Stimulated activated CD8-positive, alpha-beta memory T cell treated with anti-CD3 and anti-CD28 coated beads, Interleukin-15, amount 100 ng/mL, for 4 hours (primary cell): ENCODE data around the gene ASXL1.
"Not testable (repeated sequence)": the region's sequence is repeated elsewhere in the genome, so short reads cannot be mapped to it uniquely, and the experiment has no call there.

Experiments
- DNase-seq, 2 donors: peaks; one replicate each; pipeline ENCODE4 v3.0.0-alpha.2; 2020; ENCODE audit warnings: low read depth in 2 of 2

The ASXL1 gene

DNA sequence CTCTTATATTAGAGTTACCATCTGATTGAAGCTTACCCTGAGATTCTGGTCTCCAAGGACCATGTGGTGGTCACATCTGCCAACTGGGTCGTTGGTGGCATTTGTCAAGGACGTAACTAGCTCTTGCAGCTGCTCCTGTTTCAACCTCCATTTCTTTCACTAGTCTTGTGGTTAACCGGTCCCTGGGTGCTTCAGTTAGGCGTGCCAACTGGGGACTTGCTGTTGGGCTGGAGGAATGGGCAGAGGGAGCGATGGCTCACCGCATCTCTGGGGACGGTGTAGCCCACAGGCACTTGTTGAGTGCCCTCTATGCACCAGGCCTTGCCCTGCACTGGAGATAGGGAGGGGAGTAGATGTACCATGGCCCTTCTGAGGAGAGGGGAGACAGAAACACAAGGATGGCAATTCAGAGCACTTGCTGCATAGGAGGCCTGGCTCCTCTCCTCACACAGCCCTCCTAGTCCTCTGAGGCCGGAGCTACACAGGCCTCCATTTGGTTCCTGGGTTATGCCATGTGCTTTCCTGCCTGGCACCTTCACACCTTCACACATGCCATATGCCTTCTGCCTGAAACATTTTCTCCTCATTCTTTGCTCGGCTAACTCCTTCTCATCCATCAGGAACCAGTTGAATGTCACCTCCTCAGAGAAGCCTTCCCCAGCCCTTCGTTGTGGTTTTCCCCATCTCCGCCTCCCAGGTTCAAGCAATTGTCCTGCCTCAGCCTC lies 20.0 kb upstream of the ASXL1 start:
- DNase-seq: no peak

DNA sequence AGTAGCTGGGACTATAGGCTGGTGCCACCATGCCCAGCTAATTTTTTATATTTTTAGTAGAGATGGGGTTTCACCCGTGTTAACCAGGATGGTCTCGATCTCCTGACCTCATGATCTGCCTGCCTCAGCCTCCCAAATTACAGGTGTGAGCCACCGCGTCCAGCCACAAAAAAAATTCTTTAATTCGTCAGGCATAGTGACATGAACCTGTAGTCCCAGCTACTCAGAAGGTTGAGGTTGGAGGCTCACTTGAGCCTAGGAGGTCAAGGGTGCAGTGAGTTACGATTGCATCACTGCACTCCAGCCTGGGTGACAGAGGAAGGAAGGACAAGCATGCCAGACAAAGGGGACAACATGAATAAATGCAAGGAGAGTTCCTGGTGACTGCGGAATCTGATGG lies 19.5 kb upstream of the ASXL1 start:
- no peak for DNase-seq

DNA sequence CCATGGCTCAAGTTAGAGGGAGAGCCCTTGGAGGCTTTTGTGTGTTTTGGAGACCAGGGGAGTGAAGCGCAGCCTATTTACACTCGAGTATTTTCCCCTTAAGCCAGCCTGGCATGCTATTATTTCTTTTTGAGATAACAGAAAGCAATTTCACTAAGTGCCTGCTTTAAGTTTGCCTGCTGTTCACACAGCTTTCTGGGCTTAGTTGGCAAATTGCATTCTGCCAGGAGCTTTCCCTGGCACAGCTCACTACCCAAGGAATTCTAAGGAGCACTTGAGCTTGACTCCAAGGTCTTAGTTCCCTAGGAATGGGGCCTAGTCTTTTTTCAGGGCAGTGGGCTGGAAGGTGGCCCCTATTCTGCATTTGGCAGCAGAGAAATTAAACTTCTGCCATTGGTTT lies 19.0 kb upstream of the ASXL1 start:
- DNase-seq: no peak

DNA sequence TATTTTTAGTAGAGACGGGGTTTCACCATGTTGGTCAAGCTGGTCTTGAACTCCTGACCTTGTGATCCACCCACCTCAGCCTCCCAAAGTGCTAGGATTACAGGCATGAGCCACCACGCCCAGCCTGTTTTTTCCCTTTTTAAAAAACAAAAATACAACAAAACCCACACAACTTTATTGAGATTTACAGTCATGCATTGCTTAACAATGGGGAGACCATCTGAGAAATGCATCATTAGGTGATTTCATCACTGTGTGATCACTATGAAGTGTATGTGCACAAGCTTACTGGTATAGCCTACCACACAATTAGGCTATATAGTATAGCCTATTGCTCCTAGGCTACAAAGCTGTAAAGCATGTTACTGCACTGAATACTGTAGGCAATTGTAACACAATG lies 17.1 kb upstream of the ASXL1 start:
- DNase-seq: not testable (repeated sequence)

DNA sequence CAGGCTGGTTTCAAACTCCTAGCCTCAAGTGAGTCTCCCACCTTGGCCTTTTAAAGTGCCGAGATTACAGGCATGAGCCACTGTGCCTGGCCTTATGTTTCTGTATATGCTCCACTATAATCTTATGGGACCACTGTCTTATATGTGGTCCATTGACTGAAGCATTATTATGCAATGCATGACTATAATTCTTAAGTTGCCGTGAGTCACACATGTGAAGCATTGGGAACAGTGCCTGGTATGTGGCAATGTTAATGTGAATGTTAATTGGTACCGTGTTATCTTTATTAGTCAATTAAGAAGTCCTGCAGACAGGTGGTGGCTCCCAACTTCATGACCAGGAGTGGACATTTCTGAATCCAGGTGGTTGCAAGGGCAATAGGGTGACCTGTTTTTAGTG lies 14.7 kb upstream of the ASXL1 start:
- DNase-seq: no peak

DNA sequence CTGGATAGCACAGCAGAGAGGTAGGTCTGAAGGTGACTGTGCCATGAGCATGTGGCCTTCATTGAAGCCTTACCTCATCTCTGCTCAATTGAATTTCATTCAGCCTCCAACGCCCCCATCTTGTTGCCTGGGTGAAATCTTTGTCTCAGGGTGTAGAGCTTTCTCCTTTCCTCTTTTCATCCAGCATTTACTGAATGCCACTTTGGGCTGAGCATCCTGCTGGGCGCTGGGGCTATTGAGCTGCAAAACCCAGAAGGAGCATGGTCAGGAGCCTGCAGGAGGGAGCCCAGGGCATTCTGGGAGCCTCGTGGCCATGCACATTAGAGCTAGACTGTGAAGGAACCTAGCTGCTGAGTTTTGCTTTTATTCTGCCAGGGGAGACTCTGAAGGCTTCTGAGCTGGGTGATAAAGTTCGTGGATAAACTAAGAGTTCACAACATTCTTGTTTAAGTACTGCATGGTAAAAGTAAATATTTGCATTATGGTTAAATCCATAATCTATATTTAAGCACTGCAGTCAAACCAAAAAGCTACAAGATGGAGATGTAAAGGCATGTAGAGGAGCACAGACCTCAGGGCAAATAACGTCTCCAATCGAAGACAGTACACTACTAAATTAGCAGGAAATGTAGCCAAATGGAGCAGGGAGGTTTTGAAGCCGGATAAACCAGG lies 13.2 kb upstream of the ASXL1 start:
- DNase-seq: no peak

DNA sequence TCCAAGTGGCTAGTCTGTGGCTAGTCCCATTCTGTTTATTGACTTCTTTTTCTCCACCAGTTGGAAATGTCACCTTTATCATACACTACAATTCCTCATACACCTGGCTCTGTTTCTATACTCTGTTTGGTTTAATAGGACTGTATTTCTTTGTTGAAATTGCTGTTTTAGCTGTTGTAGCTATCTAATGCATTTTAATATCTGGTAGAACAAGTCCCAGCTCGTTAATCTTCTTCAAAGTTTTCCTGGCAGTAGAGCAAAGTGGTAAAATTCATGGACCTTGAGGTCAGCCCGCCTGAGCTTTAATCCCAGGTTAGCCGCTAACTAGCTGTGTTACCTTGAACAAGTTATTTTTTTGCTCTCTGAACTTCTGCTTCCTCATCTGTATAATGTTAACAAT lies 9.9 kb upstream of the ASXL1 start:
- no peak for DNase-seq

DNA sequence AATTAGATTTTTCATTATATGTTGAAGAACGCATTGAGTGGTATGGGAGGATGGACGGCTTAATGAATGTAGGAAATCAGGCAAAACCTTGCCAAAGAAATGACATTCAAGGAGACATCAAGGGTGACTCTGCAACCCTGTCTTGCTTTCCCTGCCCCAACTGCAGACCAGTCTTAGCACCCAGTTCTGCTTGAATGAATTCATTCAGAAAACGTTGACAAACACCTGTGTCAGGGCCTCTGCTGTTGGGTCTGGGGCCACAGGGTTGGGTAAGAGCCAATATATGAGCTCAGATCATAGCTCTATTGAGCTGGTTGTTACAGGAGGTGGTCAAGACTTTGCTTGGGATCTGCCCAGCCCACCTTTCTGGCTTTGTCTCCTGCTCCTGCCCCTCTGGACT lies 7.7 kb upstream of the ASXL1 start:
- no peak for DNase-seq

DNA sequence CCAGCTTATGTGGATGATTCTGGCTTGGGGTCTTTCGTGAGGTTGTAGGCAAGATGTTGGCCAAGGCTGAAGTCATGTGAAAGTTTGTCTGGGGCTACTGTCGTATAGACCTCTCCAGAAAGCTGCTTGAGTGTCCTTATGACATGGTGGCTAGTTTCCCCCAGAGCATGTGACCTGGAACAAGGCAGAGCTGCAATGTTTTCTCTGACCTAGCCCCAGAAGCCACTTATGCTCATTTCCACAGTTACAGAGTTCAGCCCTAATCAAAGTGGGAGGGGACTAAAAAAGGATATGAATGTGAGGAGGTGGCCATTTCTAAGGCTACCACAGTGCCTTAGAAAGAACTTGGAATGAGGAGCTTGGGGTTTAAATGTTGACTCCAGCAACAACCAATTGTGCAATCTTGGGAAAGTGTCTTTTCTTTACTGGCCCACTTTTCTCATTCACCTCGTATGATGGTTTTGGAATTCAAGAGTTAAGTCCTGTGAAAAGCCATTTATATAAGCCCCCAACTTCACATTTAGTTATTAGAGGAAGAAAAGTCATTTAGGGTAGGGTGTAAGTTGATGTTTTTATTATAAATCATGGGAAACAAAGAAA lies 5.9 kb upstream of the ASXL1 start:
- DNase-seq: no peak

DNA sequence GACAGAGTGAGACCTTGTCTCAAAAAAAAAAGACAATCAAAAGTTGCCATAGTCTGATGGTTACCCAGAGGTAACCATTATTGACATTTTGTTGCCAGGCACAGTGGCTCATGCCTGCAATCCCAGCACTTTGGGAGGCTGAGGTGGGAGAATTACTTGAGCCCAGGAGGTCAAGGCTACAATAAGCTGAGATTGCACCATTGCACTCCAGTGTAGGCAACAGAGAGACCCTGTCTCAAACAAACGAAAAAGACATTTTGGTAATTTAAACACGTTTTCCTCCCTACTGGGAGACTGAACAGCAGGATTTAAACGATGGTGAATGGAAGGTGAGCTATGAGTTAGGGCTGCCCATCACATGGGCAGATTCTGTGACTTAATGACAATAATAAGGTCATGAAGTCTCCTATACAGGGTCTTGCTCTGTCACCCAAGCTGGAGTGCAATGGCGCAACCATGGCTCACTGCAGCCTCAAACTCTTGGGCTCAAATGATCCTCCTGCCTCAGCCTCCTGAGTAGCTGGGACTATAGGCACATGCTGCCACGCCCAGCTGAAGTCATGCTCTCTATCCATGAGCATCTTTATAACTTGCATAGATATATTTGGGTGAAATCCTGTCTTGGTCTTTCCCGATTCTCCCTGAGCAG lies 4.2 kb upstream of the ASXL1 start:
- no peak for DNase-seq

DNA sequence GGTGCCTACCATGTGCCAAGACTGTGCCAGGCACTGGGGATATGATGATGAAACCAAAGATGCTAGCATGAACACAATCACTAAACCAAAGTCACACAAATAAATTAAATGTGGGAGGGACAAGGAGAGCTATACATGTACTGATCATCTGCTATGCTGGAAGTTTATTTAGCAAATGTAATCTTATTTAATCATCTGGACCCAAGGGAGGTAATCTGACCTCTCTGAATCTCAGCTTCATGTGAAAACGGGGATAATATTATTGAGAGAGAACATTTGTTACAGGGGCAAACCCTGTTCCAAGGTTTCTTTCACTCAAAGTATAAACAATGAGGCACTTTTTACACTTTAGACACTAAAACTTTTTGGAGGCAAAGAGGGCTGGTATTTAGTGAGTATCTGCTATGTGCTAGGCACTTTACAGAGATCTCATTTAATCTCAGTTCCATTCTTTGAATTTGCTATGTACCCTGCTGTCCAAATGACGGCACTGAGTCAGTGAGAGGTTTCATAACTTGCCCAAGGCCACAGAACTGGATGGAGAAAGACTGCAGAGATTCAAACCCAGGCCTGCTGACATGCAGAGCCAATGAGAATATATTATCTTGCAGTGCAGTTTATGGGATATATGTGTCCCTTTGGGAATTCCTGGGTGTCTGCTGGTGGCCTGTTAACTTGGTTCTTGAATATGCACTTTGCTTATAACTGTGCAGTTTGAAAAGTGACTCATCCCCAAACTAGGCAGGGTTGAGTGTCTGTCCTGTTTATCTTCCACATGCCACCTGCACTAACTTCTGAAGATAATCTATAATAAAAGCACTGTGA lies 3.3 kb upstream of the ASXL1 start:
- no peak for DNase-seq

DNA sequence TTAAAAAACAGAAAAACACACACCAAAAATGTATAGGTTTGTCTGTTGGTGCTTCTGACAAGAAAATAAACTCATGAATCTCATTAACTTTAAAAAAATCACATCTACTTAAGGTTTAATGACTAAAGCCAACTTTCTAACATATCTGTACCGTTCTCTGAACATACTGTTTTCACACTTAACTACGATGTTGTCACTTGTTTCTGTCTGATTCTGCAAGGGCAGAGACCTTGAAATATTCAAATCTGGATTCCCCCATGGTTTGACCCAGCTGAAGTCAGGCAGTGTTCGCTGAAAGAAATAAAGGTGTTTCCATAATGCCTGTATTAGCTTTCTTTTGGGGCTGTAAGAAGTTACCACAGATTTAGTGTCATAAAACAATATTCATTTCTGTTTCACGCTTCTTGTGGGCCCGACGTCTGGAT lies 2.7 kb upstream of the ASXL1 start:
- no peak for DNase-seq

DNA sequence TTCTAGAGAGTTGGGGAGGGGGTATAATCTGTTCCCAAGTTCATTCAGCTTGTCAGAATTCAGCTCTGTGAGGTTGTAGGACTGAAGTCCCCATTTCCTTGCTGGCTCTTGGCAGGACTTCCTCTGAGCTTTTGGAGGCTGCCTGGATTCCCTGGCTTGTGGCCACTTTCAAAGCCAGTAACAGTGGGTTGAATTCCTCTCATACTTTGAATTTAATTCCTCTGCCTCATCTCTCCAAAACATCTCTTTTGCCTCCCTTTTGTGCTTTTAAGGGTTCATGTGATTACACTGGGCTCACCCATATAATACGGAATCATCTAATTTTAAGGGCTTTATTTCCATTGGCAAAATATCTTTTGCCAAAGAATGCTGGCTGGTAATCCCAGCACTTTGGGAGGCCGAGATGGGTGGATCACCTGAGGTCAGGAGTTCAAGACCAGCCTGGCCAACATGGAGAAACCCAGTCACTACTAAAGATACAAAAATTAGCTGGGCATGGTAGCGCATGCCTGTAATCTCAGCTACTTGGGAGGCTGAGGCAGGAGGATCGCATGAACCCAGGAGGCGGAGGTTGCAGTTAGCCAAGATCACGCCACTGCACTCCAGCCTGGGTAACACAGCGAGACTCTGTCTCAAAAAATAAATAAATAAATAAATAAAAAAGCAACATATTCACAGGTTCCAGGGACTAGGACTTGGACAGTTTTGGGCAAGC lies 2.1 kb upstream of the ASXL1 start:
- DNase-seq: not testable (repeated sequence)

DNA sequence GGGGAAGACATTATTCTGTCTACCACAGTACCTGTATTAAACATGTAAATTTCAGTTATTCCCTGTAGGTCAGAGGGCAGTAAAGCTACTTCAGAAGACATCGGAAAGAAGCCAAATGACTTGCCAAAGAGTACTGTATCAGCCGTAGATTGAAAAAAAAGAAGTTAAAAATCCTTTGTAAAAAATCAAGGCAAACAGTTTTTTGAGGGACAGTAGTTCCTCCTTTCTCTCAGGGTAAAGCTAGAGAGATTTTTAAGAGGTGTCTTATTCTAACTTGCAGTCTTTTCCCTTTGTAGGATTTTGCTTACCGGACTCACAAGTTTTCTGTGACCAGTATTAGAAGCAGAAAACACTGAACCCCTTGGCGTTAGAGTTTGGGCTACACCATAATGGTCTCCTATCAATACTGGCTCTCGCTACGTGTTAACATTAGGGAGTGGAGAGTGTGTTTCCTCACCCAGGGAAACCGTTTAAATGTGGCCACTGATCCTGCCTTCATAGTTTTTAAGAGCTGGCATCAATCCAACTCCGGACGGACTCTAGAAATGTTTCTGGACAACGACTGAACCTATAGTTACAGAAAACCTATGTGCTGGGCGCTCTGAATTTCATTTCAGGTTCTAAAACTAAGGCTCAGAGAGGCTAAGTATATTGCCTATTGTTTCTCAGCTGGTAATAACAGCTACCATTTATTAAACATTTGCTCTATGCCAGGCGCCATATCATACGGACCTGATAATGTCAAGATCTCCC lies 1.3 kb upstream of the ASXL1 start:
- DNase-seq: no peak

DNA sequence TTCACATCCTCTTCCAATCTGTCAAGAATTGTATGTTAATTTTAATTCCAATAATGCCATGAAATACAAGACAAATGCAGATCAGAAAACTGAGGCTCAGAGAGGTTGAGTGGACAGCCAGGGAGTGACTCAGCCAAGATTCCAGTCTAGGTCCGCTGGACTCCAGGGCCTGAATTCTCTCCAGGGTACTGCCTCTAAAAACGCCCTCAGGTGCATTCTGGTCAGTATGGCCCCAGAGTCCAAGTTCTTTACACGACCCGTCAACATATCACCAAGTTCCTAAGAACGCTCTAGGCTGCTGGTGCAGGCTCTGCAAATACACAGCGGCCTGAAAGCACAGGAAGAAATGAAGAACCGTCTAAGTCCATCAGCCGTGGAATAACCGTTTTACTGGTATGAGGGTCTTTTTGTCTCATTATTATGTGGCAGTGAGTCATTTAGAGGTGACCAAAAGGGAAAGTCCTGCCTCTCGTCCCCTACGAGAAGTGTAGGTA lies 709 bp upstream of the ASXL1 start:
- DNase-seq: no peak

DNA sequence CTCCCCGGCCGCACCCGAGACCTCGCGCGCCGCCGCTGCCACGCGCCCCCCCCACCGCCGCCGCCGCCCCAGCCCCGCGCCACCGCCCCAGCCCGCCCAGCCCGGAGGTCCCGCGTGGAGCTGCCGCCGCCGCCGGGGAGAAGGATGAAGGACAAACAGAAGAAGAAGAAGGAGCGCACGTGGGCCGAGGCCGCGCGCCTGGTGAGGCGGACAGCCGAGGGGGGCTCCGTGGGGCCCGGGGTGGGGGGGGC lies 426 bp downstream of the ASXL1 start:
- no peak for DNase-seq

DNA sequence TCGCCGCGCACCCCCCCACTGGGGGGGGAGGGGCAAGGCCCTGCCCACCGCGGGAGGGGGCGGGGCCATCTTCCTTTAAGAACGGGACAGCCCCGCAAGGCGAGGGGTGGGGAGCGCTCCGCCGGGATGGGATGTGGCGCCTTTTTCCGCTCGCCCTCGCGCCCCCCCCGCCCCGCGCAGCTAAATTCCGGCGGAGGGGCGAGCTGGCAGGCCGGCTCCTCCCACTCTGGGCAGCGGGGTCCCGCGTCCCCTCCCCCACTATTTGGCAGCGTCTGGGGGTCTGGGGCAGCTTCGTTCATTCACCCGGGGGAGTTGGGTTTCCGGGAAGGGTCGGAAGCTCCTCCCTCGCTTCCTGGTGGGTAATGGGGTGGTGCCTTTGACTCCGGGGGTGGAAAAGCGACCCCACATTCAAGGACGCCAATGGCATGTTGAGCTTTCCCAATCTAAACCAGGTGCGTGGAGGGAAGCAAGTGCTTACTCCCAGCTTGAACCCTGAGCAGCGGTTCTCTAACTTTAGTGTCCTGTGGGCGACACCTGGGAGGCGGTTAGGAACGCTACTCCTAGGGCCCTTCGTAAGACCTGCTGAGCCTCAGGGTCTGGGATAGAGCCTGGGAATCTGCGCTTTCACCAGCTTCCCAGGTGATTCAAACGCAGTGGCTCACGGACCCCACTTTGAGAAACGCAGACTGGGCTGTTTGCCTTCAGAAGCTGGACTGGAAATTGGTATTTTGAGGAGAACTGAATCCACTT lies 927 bp downstream of the ASXL1 start:
- DNase-seq: peak; percentile 47 to 60

DNA sequence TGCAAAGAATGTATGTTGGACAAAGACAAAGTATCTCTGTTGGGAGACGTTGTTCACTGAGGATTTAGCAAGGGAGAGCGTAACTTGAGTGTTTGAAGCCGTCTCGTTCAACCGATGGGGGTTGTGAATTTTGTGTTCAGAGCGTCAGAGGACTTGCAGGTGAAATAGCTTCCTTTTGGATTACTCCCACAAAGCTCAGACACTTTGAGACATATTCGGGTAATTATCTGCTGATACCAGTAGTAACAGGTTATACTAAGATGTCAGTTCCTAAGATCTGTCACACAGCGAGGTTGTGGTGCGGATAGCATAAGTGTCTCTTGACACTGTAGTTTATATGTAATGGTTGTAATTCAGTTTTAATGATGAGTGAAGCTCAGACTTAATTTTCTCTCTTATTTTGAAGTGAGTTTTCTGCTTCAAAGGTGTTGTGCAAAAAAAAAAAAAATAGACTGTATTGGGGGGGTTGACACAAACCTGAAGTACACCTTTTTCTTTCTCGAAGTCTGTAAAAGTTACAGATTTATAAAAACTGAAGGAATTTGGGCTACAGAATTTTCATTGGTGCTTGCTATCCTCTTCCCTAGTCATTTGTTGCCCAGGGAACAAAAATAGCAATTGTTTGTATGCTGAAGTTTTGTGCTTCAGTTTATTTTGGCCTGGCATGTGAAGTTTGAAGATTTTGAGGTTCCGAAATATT lies 1.7 kb downstream of the ASXL1 start:
- DNase-seq: no peak

DNA sequence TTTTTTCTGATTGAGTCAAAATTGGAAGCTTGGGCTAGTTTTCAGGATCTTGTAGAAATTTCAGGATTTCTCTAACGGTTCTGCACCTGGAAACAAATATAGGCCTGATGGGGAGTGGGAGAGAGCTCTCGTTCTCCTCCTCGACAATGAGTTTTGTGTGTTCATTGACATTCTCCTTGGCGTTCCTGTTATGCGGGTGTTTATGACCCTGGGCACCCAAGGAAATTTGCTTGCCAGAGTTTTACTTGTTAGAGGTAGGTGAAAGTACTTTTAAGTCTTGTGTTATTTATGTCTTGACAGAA lies 2.2 kb downstream of the ASXL1 start:
- no peak for DNase-seq
